Measurements from ENCODE around the gene ARFGAP3. TPM values are rescaled to one million over a fixed set of nuclear protein-coding genes. Genes with fewer than 3 reads are reported as not detected.
A peak's percentile ranks its signal among the peaks of the same experiment; 100 is the strongest.

ARFGAP3 gene
- total RNA-seq, 1 experiment from 2014 or later = 30.0 TPM

- no peak for TF ChIP-seq EZH2 (IDR thresholded peaks at IDR 0.05; ENCODE audit: borderline replicate concordance, low read depth, low read length, poor library complexity, severe bottlenecking)
- no peak for TF ChIP-seq CTCF (conservative IDR thresholded peaks at IDR 0.05; ENCODE audit: low read depth, low read length)
- intact Hi-C loops (cut with micrococcal nuclease; ENCODE audit: unreplicated experiment) = no loop called here
- Histone ChIP-seq H3K27ac (ENCODE audit: low read depth, low read length, poor library complexity, severe bottlenecking) (peak overlapping the region; percentile 54), H3K9me3 (ENCODE audit: low read depth, low read length, poor library complexity, severe bottlenecking) (no peaks in the 10 kb centered on the region), H3K27me3 (replicated peaks; ENCODE audit: insufficient read depth, low read depth, low read length, poor library complexity) (no peaks in the 10 kb centered on the region), H3K4me3 (ENCODE audit: low read depth, low read length, poor library complexity, severe bottlenecking) (no peak overlapping the region), H3K36me3 (ENCODE audit: insufficient read depth, low read length, poor library complexity, severe bottlenecking) (no peaks in the 10 kb centered on the region), H3K4me1 (ENCODE audit: insufficient read depth, low read length, poor library complexity, severe bottlenecking) (peaks cover 11% of the 10 kb centered on the region)
- ChIA-PET CTCF (no interaction called here), POLR2A (ENCODE audit: low non-redundant PET) (no interaction called here)
- BruUV-seq (replicated peaks) = no TSS peak
- peak; percentile 34 for DNase-seq (ENCODE audit: low spot score)
Measured at GRCh38 chr22:42747701-42748513, 109.2 kb downstream of the ARFGAP3 start.

Other genes starting within 250 kb of the ARFGAP3 start
- 131 and 134 TPM in 2 replicates for gene POLDIP3, start 242.4 kb downstream of the ARFGAP3 start, total RNA-seq (2021)
- 1.2 and 1.9 TPM in 2 replicates for gene ATP5MGL, start 216.7 kb downstream of the ARFGAP3 start, total RNA-seq (2021)
- gene CYB5R3, start 207.9 kb downstream of the ARFGAP3 start, total RNA-seq (2021) = 172 and 176 TPM in 2 replicates
- gene A4GALT, start 136.4 kb downstream of the ARFGAP3 start, total RNA-seq (2021) = 21.9 and 23.7 TPM in 2 replicates
- gene PACSIN2, start 157.9 kb upstream of the ARFGAP3 start, total RNA-seq (2021) = 51.8 and 57.2 TPM in 2 replicates
- 6.4 and 6.8 TPM in 2 replicates for gene TTLL1, start 232.1 kb upstream of the ARFGAP3 start, total RNA-seq (2021)